ENCODE measurements around the gene CFTR.

CFTR gene

DNA sequence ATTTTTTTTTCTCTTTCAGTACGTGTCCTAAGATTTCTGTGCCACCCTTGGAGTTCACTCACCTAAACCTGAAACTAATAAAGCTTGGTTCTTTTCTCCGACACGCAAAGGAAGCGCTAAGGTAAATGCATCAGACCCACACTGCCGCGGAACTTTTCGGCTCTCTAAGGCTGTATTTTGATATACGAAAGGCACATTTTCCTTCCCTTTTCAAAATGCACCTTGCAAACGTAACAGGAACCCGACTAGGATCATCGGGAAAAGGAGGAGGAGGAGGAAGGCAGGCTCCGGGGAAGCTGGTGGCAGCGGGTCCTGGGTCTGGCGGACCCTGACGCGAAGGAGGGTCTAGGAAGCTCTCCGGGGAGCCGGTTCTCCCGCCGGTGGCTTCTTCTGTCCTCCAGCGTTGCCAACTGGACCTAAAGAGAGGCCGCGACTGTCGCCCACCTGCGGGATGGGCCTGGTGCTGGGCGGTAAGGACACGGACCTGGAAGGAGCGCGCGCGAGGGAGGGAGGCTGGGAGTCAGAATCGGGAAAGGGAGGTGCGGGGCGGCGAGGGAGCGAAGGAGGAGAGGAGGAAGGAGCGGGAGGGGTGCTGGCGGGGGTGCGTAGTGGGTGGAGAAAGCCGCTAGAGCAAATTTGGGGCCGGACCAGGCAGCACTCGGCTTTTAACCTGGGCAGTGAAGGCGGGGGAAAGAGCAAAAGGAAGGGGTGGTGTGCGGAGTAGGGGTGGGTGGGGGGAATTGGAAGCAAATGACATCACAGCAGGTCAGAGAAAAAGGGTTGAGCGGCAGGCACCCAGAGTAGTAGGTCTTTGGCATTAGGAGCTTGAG lies at the start of gene CFTR:
CFTR (plus strand) TSS at position 801 of the 830 bp plus-strand sequence. CDS start 70 bp downstream, outside the sequence.
- Histone ChIP-seq H3K27ac (ENCODE audit: extremely low read depth, low read depth, low read length) (no peak within 1 kb of the TSS), H3K4me1 (ENCODE audit: control insufficient read depth, insufficient read depth, low read length) (no peaks in the 10 kb centered on the region), H3K9me3 (ENCODE audit: control insufficient read depth, insufficient read depth, low read depth, low read length) (no peaks in the 10 kb centered on the region), H3K4me3 (ENCODE audit: low read depth, low read length) (no peak within 1 kb of the TSS), H3K36me3 (ENCODE audit: control insufficient read depth in 2 of 2, insufficient read depth in 1 of 2, low read length in 2 of 2) (no peaks in the 10 kb centered on the region)
- TF ChIP-seq ZNF544 (tag by site-specific recombination; IDR thresholded peaks at IDR 0.05), result no peak
- TF ChIP-seq ZNF341 (tag by site-specific recombination; IDR thresholded peaks at IDR 0.05; ENCODE audit: low read depth), result no peak
- no peak for TF ChIP-seq ZNF830 (tag by site-specific recombination; IDR thresholded peaks at IDR 0.05; ENCODE audit: low read depth)
- TF ChIP-seq, protein P1, sequence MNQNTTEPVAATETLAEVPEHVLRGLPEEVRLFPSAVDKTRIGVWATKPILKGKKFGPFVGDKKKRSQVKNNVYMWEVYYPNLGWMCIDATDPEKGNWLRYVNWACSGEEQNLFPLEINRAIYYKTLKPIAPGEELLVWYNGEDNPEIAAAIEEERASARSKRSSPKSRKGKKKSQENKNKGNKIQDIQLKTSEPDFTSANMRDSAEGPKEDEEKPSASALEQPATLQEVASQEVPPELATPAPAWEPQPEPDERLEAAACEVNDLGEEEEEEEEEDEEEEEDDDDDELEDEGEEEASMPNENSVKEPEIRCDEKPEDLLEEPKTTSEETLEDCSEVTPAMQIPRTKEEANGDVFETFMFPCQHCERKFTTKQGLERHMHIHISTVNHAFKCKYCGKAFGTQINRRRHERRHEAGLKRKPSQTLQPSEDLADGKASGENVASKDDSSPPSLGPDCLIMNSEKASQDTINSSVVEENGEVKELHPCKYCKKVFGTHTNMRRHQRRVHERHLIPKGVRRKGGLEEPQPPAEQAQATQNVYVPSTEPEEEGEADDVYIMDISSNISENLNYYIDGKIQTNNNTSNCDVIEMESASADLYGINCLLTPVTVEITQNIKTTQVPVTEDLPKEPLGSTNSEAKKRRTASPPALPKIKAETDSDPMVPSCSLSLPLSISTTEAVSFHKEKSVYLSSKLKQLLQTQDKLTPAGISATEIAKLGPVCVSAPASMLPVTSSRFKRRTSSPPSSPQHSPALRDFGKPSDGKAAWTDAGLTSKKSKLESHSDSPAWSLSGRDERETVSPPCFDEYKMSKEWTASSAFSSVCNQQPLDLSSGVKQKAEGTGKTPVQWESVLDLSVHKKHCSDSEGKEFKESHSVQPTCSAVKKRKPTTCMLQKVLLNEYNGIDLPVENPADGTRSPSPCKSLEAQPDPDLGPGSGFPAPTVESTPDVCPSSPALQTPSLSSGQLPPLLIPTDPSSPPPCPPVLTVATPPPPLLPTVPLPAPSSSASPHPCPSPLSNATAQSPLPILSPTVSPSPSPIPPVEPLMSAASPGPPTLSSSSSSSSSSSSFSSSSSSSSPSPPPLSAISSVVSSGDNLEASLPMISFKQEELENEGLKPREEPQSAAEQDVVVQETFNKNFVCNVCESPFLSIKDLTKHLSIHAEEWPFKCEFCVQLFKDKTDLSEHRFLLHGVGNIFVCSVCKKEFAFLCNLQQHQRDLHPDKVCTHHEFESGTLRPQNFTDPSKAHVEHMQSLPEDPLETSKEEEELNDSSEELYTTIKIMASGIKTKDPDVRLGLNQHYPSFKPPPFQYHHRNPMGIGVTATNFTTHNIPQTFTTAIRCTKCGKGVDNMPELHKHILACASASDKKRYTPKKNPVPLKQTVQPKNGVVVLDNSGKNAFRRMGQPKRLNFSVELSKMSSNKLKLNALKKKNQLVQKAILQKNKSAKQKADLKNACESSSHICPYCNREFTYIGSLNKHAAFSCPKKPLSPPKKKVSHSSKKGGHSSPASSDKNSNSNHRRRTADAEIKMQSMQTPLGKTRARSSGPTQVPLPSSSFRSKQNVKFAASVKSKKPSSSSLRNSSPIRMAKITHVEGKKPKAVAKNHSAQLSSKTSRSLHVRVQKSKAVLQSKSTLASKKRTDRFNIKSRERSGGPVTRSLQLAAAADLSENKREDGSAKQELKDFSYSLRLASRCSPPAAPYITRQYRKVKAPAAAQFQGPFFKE (tag by site-specific recombination; IDR thresholded peaks at IDR 0.05; ENCODE audit: borderline replicate concordance), result no peak
- TF ChIP-seq, protein P2, sequence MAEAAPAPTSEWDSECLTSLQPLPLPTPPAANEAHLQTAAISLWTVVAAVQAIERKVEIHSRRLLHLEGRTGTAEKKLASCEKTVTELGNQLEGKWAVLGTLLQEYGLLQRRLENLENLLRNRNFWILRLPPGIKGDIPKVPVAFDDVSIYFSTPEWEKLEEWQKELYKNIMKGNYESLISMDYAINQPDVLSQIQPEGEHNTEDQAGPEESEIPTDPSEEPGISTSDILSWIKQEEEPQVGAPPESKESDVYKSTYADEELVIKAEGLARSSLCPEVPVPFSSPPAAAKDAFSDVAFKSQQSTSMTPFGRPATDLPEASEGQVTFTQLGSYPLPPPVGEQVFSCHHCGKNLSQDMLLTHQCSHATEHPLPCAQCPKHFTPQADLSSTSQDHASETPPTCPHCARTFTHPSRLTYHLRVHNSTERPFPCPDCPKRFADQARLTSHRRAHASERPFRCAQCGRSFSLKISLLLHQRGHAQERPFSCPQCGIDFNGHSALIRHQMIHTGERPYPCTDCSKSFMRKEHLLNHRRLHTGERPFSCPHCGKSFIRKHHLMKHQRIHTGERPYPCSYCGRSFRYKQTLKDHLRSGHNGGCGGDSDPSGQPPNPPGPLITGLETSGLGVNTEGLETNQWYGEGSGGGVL (tag by site-specific recombination; IDR thresholded peaks at IDR 0.05), result no peak
- TF ChIP-seq, protein P3, sequence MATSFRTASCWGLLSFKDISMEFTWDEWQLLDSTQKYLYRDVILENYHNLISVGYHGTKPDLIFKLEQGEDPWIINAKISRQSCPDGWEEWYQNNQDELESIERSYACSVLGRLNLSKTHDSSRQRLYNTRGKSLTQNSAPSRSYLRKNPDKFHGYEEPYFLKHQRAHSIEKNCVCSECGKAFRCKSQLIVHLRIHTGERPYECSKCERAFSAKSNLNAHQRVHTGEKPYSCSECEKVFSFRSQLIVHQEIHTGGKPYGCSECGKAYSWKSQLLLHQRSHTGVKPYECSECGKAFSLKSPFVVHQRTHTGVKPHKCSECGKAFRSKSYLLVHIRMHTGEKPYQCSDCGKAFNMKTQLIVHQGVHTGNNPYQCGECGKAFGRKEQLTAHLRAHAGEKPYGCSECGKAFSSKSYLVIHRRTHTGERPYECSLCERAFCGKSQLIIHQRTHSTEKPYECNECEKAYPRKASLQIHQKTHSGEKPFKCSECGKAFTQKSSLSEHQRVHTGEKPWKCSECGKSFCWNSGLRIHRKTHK (tag by site-specific recombination; IDR thresholded peaks at IDR 0.05), result no peak
- TF ChIP-seq SP3 (tag by site-specific recombination; IDR thresholded peaks at IDR 0.05), result no peak
- TF ChIP-seq WT1 (tag by site-specific recombination; IDR thresholded peaks at IDR 0.05), result no peak
- TF ChIP-seq, protein P4, sequence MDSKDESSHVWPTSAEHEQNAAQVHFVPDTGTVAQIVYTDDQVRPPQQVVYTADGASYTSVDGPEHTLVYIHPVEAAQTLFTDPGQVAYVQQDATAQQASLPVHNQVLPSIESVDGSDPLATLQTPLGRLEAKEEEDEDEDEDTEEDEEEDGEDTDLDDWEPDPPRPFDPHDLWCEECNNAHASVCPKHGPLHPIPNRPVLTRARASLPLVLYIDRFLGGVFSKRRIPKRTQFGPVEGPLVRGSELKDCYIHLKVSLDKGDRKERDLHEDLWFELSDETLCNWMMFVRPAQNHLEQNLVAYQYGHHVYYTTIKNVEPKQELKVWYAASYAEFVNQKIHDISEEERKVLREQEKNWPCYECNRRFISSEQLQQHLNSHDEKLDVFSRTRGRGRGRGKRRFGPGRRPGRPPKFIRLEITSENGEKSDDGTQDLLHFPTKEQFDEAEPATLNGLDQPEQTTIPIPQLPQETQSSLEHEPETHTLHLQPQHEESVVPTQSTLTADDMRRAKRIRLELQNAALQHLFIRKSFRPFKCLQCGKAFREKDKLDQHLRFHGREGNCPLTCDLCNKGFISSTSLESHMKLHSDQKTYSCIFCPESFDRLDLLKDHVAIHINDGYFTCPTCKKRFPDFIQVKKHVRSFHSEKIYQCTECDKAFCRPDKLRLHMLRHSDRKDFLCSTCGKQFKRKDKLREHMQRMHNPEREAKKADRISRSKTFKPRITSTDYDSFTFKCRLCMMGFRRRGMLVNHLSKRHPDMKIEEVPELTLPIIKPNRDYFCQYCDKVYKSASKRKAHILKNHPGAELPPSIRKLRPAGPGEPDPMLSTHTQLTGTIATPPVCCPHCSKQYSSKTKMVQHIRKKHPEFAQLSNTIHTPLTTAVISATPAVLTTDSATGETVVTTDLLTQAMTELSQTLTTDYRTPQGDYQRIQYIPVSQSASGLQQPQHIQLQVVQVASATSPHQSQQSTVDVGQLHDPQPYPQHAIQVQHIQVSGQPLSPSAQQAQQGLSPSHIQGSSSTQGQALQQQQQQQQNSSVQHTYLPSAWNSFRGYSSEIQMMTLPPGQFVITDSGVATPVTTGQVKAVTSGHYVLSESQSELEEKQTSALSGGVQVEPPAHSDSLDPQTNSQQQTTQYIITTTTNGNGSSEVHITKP (tag by site-specific recombination; IDR thresholded peaks at IDR 0.05), result no peak
- CTCF ChIA-PET, result interaction anchor here (0.6 to 2.2 kb wide), 2 partner anchors 9 to 20 kb away, joined by 4 to 7 read pairs; no protein-coding TSS in a partner anchor
- POLR2A ChIA-PET, result no interaction called here
